Measurements from ENCODE around the gene DISC1. TPM values are rescaled to one million over a fixed set of nuclear protein-coding genes. Genes with fewer than 3 reads are reported as not detected.

DISC1 gene
- total and polyA plus RNA-seq, 2 of the 13 experiments (the other 11 are each of a cell fraction or from before 2014, with no cell fraction given) = 4.2 to 4.6 TPM

DNA sequence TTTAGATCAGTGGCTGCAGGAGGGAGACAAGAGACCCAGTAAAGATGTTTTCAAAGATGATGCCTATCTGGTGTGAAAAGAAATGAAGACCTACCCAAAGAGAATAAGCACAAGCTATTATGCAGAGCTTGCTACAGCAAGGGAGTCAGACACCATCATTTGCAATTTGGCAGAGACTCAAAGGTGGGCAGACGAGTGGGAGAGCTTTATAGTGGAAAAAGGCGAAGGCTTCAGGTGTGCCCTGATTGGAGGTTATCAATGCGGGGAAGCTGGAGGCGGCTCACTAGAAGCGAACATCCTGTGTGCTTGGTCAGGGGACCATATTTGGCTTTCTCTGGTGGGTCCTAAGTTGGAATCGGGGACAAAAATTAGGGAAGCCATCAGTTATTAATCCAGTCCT lies 183.8 kb downstream of the DISC1 start:
- H3K4me3 ChIP-seq (replicated peaks in 1 of 3; ENCODE audit: insufficient read depth in 1 of 3, low read depth in 2 of 3, low read length in 3 of 3) = no peak overlapping the region
- intact Hi-C loops (cut with micrococcal nuclease; ENCODE audit: unreplicated experiment) = no loop called here
- no peak overlapping the region for H3K9ac ChIP-seq (ENCODE audit: insufficient read depth, low read depth, low read length)
- POLR2A ChIA-PET = no interaction called here
- DNase-seq (ENCODE audit: low spot score) = no peak
- no TSS peak for BruUV-seq (replicated peaks)
- H3K27ac ChIP-seq (ENCODE audit: extremely low read length, insufficient read depth, low read length) = no peak overlapping the region
- H3K9me3 ChIP-seq (ENCODE audit: low read length) = no peaks in the 10 kb centered on the region
- in situ Hi-C loops (cut with HindIII; ENCODE audit: extremely low pct_ligation_motif_present, low pct_unique_long_range_greater_than_20kb) = no loop called here
- no peak for TF ChIP-seq MAFG (CRISPR knock-in tag; IDR thresholded peaks at IDR 0.05)
- CTCF ChIA-PET (ENCODE audit: low intra/inter-chr PET ratio, low total read pairs) = no interaction called here
- 97% methylated on average over 6 of the region's 6 CpGs for WGBS (ENCODE audit: low lambda C conversion rate)
- peaks cover 0 to 2% of the 10 kb centered on the region in 2 experiments; a peak in 1 of 5 replicates for H3K36me3 ChIP-seq (replicated peaks in 1 of 2; ENCODE audit: control insufficient read depth in 1 of 2, insufficient read depth in 2 of 2, low read length in 2 of 2)
- no peaks in the 10 kb centered on the region for H3K79me2 ChIP-seq (ENCODE audit: insufficient read depth, low read length)
- FAIRE-seq = no peak
- H3K27me3 ChIP-seq (ENCODE audit: control insufficient read depth in 1 of 2, insufficient read depth in 2 of 2, low read length in 2 of 2) = no peaks in the 10 kb centered on the region
- H3K4me2 ChIP-seq (ENCODE audit: low read depth, low read length) = no peak overlapping the region
- H2AFZ ChIP-seq (ENCODE audit: low read length) = no peak overlapping the region
- H3K4me1 ChIP-seq (ENCODE audit: insufficient read depth, low read length) = 0 out of 2 replicates have a peak, but pooled peaks cover 5% of the 10 kb centered on the region
- no peak for ATAC-seq
- no peaks in the 10 kb centered on the region for H4K20me1 ChIP-seq (ENCODE audit: insufficient read depth, low read length)

DNA sequence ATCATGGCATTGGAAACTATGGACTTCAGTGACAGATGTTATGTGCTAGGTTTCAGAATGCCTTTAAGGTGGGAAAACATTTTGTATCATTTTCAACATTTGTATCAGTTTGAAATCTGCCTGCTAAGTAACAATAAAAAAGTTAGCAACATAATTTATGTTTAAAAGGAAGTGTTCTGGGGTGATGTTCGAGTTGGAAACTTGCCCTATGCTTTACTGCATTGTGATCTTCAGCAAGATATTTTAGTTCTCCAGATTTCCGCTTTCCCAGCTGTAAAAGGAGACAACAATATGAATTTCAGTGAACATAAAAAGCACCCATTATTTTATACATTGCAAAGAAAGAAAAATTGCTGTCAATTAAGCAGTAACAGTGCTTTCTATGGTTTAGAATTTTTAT lies 187.4 kb downstream of the DISC1 start:
- Histone ChIP-seq H3K9ac (ENCODE audit: insufficient read depth, low read depth, low read length) (no peak overlapping the region), H4K20me1 (ENCODE audit: insufficient read depth, low read length) (no peaks in the 10 kb centered on the region), H3K79me2 (ENCODE audit: insufficient read depth, low read length) (no peaks in the 10 kb centered on the region), H3K4me2 (ENCODE audit: low read depth, low read length) (no peak overlapping the region), H3K9me3 (ENCODE audit: low read length) (no peaks in the 10 kb centered on the region), H3K27me3 (ENCODE audit: control insufficient read depth in 1 of 2, insufficient read depth in 2 of 2, low read length in 2 of 2) (no peaks in the 10 kb centered on the region), H3K36me3 (replicated peaks in 1 of 2; ENCODE audit: control insufficient read depth in 1 of 2, insufficient read depth in 2 of 2, low read length in 2 of 2) (peaks cover 2 to 7% of the 10 kb centered on the region in 2 experiments; a peak in 2 of 5 replicates), H3K27ac (ENCODE audit: extremely low read length, insufficient read depth, low read length) (no peak overlapping the region), H2AFZ (ENCODE audit: low read length) (no peak overlapping the region), H3K4me1 (ENCODE audit: insufficient read depth, low read length) (no peaks in the 10 kb centered on the region), H3K4me3 (replicated peaks in 1 of 3; ENCODE audit: insufficient read depth in 1 of 3, low read depth in 2 of 3, low read length in 3 of 3) (no peak overlapping the region)
- ATAC-seq (no peak), FAIRE-seq (no peak), DNase-seq (ENCODE audit: low spot score) (no peak)
- in situ Hi-C loops (cut with HindIII; ENCODE audit: extremely low pct_ligation_motif_present, low pct_unique_long_range_greater_than_20kb) = no loop called here
- WGBS (ENCODE audit: low lambda C conversion rate) = 90% methylated on average over 2 of the region's 2 CpGs
- ChIA-PET CTCF (ENCODE audit: low intra/inter-chr PET ratio, low total read pairs) (no interaction called here), POLR2A (no interaction called here)
- no TSS peak for BruUV-seq (replicated peaks)
- no peak for TF ChIP-seq ATAD3A (CRISPR knock-in tag; IDR thresholded peaks at IDR 0.05)
- no peak for TF ChIP-seq MATR3 (CRISPR knock-in tag; IDR thresholded peaks at IDR 0.05)
- no peak for TF ChIP-seq DPF2 (CRISPR knock-in tag; IDR thresholded peaks at IDR 0.05; ENCODE audit: borderline replicate concordance, low read depth)
- no peak for TF ChIP-seq ZNF282 (IDR thresholded peaks at IDR 0.05; ENCODE audit: partially characterized antibody)
- no peak for TF ChIP-seq HNRNPL (IDR thresholded peaks at IDR 0.05; ENCODE audit: low read depth, low read length)
- TF ChIP-seq, protein P1, sequence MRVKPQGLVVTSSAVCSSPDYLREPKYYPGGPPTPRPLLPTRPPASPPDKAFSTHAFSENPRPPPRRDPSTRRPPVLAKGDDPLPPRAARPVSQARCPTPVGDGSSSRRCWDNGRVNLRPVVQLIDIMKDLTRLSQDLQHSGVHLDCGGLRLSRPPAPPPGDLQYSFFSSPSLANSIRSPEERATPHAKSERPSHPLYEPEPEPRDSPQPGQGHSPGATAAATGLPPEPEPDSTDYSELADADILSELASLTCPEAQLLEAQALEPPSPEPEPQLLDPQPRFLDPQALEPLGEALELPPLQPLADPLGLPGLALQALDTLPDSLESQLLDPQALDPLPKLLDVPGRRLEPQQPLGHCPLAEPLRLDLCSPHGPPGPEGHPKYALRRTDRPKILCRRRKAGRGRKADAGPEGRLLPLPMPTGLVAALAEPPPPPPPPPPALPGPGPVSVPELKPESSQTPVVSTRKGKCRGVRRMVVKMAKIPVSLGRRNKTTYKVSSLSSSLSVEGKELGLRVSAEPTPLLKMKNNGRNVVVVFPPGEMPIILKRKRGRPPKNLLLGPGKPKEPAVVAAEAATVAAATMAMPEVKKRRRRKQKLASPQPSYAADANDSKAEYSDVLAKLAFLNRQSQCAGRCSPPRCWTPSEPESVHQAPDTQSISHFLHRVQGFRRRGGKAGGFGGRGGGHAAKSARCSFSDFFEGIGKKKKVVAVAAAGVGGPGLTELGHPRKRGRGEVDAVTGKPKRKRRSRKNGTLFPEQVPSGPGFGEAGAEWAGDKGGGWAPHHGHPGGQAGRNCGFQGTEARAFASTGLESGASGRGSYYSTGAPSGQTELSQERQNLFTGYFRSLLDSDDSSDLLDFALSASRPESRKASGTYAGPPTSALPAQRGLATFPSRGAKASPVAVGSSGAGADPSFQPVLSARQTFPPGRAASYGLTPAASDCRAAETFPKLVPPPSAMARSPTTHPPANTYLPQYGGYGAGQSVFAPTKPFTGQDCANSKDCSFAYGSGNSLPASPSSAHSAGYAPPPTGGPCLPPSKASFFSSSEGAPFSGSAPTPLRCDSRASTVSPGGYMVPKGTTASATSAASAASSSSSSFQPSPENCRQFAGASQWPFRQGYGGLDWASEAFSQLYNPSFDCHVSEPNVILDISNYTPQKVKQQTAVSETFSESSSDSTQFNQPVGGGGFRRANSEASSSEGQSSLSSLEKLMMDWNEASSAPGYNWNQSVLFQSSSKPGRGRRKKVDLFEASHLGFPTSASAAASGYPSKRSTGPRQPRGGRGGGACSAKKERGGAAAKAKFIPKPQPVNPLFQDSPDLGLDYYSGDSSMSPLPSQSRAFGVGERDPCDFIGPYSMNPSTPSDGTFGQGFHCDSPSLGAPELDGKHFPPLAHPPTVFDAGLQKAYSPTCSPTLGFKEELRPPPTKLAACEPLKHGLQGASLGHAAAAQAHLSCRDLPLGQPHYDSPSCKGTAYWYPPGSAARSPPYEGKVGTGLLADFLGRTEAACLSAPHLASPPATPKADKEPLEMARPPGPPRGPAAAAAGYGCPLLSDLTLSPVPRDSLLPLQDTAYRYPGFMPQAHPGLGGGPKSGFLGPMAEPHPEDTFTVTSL (CRISPR knock-in tag; IDR thresholded peaks at IDR 0.05; ENCODE audit: borderline replicate concordance) = no peak
- TF ChIP-seq, protein P2, sequence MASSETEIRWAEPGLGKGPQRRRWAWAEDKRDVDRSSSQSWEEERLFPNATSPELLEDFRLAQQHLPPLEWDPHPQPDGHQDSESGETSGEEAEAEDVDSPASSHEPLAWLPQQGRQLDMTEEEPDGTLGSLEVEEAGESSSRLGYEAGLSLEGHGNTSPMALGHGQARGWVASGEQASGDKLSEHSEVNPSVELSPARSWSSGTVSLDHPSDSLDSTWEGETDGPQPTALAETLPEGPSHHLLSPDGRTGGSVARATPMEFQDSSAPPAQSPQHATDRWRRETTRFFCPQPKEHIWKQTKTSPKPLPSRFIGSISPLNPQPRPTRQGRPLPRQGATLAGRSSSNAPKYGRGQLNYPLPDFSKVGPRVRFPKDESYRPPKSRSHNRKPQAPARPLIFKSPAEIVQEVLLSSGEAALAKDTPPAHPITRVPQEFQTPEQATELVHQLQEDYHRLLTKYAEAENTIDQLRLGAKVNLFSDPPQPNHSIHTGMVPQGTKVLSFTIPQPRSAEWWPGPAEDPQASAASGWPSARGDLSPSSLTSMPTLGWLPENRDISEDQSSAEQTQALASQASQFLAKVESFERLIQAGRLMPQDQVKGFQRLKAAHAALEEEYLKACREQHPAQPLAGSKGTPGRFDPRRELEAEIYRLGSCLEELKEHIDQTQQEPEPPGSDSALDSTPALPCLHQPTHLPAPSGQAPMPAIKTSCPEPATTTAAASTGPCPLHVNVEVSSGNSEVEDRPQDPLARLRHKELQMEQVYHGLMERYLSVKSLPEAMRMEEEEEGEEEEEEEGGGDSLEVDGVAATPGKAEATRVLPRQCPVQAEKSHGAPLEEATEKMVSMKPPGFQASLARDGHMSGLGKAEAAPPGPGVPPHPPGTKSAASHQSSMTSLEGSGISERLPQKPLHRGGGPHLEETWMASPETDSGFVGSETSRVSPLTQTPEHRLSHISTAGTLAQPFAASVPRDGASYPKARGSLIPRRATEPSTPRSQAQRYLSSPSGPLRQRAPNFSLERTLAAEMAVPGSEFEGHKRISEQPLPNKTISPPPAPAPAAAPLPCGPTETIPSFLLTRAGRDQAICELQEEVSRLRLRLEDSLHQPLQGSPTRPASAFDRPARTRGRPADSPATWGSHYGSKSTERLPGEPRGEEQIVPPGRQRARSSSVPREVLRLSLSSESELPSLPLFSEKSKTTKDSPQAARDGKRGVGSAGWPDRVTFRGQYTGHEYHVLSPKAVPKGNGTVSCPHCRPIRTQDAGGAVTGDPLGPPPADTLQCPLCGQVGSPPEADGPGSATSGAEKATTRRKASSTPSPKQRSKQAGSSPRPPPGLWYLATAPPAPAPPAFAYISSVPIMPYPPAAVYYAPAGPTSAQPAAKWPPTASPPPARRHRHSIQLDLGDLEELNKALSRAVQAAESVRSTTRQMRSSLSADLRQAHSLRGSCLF (CRISPR knock-in tag; IDR thresholded peaks at IDR 0.05; ENCODE audit: borderline replicate concordance) = no peak
- intact Hi-C loops (cut with micrococcal nuclease; ENCODE audit: unreplicated experiment) = no loop called here
